ENCODE results near the gene TTC34. TPM values are rescaled to one million over a fixed set of nuclear protein-coding genes. Genes with fewer than 3 reads are reported as not detected.

The TTC34 gene
- total RNA-seq, 2 donors from 2014 or later: 0.27 to 0.44 TPM

DNA sequence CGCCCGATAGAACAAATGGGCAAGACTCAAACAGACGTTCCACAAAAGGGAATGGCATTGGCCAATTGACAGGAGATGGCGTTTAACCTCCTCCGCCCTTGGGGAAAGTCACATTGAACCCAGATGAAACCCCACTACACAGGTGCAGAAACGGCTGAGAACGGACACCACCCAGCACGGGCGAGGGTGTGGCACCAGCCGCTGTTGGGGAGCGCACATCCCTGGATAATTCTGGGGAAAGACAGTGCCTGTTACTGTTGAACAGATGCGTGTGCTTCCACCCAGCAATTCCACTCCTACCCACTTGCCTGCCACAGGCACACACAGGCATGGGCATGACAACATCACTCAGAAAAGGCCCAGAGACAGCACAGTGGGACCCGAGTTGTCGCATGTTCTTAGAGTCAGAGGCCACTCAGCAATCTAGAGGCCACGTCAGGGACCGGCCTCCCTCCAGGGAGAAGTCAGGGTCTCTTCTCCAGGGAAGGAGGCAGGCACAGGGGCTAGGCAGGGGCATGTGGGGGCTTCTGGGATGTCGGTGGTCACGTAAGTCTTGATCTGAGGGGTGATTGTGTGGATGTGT lies 199.7 kb downstream of the TTC34 start:
- Histone ChIP-seq H3K27ac (no peak overlapping the region), H3K4me3 (no peak overlapping the region), H3K4me1 (no peaks in the 10 kb centered on the region), H3K9ac (ENCODE audit: low read depth in 2 of 2, low read length in 2 of 2) (no peak overlapping the region), H3K9me3 (no peaks in the 10 kb centered on the region), H3K36me3 (no peaks in the 10 kb centered on the region), H3K27me3 (no peaks in the 10 kb centered on the region)
- no peak for DNase-seq
- no peak for TF ChIP-seq CTCF (IDR thresholded peaks at IDR 0.05)
- intact Hi-C loops (cut with DNase I): no loop called here

GRCh38 chr1:2598329-2598931 lies 203.1 kb downstream of the TTC34 start:
- TF ChIP-seq CTCF (IDR thresholded peaks at IDR 0.05): no peak
- H3K4me3 ChIP-seq: no peak overlapping the region
- H3K36me3 ChIP-seq: no peaks in the 10 kb centered on the region
- H3K9ac ChIP-seq (ENCODE audit: low read depth in 2 of 2, low read length in 2 of 2): no peak overlapping the region
- no peak overlapping the region for H3K27ac ChIP-seq
- no peaks in the 10 kb centered on the region for H3K9me3 ChIP-seq
- no peak for DNase-seq
- intact Hi-C loops (cut with DNase I): loop anchor here (10.0 kb wide), 1 partner anchor 46 kb away; no protein-coding TSS in a partner anchor
- no peaks in the 10 kb centered on the region for H3K27me3 ChIP-seq
- no peaks in the 10 kb centered on the region for H3K4me1 ChIP-seq

- intact Hi-C loops (cut with DNase I): loop anchor here (10.0 kb wide), 1 partner anchor 47 kb away; no protein-coding TSS in a partner anchor
- no peak for DNase-seq
- no peak overlapping the region for H3K9ac ChIP-seq (ENCODE audit: low read depth in 2 of 2, low read length in 2 of 2)
- no peaks in the 10 kb centered on the region for H3K4me1 ChIP-seq
- no peak overlapping the region for H3K4me3 ChIP-seq
- H3K27me3 ChIP-seq: no peaks in the 10 kb centered on the region
- TF ChIP-seq CTCF (IDR thresholded peaks at IDR 0.05): no peak
- no peaks in the 10 kb centered on the region for H3K36me3 ChIP-seq
- no peaks in the 10 kb centered on the region for H3K9me3 ChIP-seq
- H3K27ac ChIP-seq: no peak overlapping the region
Measured at GRCh38 chr1:2597441-2598328, 203.8 kb downstream of the TTC34 start.

GRCh38 chr1:2596530-2597333 lies 204.8 kb downstream of the TTC34 start:
- Histone ChIP-seq H3K27ac (no peak overlapping the region), H3K4me3 (no peak overlapping the region), H3K4me1 (no peaks in the 10 kb centered on the region), H3K9ac (ENCODE audit: low read depth in 2 of 2, low read length in 2 of 2) (no peak overlapping the region), H3K9me3 (no peaks in the 10 kb centered on the region), H3K36me3 (no peaks in the 10 kb centered on the region), H3K27me3 (no peaks in the 10 kb centered on the region)
- intact Hi-C loops (cut with DNase I): loop anchor here (10.0 kb wide), 1 partner anchor 48 kb away; no protein-coding TSS in a partner anchor
- DNase-seq: no peak
- TF ChIP-seq CTCF (IDR thresholded peaks at IDR 0.05): no peak

Data from colonic mucosa (tissue), 4 donors.